ENCODE data around the gene BAIAP3.
A peak's percentile ranks its signal among the peaks of the same experiment; 100 is the strongest.
"Not testable (repeated sequence)": the region's sequence is repeated elsewhere in the genome, so short reads cannot be mapped to it uniquely, and the experiment has no call there.

The BAIAP3 gene

DNA sequence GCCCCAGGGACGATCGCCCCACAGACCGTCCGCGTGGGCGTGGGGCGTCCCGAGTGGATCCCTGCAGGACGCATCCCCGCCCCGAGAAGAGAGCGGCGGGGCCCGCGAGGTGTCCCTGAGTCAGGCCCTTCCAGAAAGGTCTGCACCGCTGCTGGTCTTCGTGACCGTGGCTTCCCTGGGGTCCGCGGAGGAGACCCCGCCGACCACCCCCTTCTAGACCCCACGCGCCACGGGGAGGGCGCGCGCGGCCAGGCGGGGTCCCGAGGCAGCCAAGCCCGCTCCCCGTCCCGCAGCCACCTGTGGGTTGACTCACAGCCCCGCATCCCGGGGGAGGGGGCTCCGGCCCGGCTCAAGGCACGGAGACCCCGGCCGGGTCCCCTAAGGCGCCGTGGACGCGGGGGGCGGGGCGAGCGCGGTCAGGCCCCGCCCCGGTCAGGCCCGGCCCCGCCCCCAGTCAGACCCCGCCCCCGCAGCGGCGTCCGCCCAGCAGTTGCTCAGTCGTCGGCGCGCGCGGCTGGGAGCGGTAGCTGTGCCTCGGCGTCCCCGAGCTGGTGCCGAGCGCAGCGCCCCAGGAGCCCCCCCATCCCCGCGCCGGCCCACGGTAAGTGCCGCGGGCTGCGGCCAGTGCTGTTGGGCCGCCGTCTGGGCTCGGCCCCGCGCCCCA is at the start of gene BAIAP3:
BAIAP3 (plus strand) TSS at position 497 of the 664 bp plus-strand sequence. CDS start 4,905 bp downstream, outside the sequence.
- no peak for DNase-seq (ENCODE audit: low read depth)

DNA sequence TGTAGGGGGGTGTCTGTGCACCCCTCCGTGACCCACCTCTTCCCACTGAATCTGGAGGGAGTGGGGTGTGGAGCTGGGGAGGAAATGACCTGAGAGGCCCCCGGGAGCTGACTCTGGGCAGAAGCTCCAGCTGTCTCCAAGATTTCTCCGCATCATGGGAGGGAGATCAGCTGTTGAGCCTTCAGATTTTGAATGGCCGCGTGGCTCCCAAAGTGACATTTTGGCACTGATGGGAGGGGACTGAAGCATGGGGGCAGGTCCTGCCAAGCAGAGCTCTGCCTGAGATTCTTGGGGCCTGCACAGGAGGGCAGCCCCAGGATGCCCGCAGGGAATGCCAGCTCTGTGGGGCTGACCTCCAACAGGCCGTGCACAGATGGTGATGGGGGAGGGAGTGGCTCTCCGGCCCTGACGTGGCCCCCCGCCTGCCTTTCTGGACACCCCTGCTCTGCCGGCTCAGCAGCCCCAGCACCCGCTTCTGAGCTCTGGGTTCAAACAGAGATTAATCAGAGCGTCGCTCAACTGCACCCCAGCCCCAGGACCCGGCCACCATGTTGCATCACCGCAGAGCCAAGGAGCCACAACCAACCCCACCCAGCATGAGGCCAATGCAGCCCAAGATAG is 49.3 kb upstream of the BAIAP3 start:
- DNase-seq (ENCODE audit: low read depth): no peak

DNA sequence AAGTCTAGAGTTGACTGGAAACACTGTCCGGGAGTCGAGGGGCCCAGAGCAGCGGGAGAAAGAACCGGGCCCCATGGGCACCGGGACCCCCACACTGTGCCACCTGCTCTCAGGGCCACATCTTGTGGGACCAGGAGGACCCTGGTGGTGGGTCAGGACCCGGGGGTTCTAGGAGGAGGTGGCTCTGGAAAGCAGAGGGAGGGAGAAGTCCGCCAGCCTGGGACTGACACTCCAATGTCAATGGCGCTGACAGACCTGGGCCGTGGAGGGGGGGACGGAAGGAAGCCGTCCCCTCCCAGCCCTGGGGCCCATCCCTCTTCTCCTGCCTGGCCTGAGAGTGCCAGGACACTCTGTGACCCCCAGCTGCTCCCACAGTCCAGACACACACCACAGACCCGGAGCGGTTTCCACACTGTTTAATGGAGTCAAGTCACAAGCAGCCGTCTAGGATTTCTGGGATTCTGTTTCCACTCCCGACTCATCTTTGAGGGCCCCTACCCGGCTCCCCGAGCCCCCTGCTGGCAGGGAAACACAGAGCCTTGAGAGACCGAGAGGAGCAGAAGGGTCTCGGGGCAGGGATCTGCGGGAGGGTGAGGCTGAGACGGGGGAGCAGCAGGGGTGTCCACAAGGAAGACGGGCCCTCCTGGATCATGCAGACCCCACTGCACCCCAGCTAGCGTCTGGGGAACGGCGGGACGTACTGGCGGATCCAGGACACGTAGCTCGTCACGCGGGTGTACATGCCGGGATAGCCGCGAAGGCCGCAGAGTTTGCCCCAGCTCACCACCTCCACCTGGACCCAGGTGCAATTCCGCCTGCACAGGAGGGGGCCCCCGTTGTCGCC is 47.6 kb upstream of the BAIAP3 start:
- no peak for DNase-seq (ENCODE audit: low read depth)

GRCh38 chr16:1286513-1287094 is 46.8 kb upstream of the BAIAP3 start:
- DNase-seq (ENCODE audit: low read depth): no peak

DNA sequence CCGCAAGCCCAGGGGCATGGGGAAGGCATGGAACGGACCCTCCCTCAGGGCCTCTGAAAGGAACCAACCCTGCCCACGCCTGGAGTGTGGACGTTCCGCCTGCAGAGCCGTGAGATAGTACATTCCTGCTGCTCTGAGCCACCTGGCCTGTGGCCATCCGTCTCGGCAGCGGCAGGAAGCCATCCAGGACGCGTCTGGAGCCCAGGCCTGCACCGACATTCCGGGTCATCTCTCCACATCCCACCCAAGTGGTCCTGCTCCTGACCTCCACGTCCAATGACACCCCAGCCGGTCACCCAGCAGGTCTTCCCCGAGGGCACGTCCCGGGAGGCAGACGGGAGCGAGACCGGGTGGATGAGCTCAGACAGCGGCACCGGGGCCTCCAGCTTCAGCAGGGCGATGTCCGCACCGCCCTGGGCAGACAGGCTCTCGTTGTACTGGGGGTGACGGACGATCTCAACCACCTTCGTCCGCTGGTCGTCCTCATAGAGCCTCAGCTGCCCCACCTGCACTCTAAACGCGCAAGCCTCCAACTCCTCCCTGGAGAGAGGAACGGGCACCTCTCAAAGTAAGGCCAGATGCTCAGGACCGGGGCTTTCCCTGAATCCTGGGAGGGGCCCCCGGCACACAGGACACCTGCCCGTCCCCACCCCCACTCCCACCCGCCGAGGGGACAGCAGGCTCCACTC is 45.3 kb upstream of the BAIAP3 start:
- no peak for DNase-seq (ENCODE audit: low read depth)

GRCh38 chr16:1288813-1289476 is 44.5 kb upstream of the BAIAP3 start:
- peak; percentile 21 for DNase-seq (ENCODE audit: low read depth)

DNA sequence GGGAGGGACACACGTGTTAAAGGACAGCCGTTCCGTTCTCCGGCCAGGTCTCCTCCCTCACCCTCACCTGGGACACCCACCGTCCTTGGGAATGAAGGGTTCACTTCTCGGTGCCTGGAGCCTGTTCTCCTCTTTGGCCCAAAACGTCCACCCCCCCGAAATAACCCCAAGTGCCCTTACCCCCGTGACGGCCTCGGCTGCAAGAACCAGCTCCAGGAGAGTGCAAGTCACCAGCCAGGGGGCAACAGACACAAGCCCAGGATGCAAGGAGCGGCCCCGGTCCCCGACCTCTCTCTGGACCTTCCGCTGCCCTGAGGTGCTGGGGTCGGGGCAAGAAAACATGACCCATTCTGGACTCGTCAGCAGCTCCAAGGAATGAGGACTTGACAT is 44.0 kb upstream of the BAIAP3 start:
- no peak for DNase-seq (ENCODE audit: low read depth)

DNA sequence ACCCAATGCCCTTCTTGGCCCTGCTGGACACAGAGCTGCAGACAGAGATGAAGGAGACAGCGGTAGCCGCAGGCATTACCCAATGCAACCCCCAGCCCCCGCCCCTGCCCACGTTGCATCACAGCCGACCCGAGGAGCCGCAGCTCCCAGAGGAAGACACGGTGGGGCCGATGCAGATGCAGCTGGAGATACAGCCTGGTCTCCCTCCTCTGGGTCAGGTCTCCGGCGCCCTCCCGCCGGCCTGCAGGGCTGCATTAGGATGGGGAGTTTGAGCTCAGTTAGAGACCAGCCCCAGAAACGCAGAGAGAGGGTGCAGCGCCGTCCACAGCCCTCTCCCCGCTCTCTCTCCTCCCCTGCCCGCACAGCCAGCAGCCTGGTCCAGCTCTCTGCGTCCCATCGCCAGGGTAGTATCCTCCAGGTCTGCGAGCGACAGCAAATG is 43.4 kb upstream of the BAIAP3 start:
- no peak for DNase-seq (ENCODE audit: low read depth)

- DNase-seq (ENCODE audit: low read depth): no peak
Measured at GRCh38 chr16:1290860-1291575, 42.4 kb upstream of the BAIAP3 start.

DNA sequence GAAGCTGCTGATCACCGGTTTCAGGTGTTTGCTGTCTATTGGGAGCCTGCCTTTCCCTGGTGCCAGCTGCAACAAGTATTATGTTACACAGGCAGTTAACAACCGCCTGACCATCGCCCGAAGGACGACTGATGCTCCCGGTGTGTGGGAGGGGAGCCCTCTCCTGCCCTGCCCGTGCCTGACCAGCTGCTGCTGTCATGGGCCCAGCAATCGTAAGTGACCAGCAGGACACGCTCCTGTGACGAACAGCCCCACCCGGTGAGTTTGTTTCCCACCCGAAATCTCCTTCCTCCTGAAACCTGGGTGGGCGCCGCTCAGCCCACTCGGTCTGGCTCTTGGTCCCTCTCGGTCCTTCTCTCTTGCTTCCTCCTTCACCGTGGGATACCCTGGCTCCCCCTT is 41.9 kb upstream of the BAIAP3 start:
- no peak for DNase-seq (ENCODE audit: low read depth)

- DNase-seq (ENCODE audit: low read depth): not testable (repeated sequence)
Measured at GRCh38 chr16:1292208-1292607, 41.2 kb upstream of the BAIAP3 start.

- DNase-seq (ENCODE audit: low read depth): not testable (repeated sequence)
Measured at GRCh38 chr16:1292808-1293207, 40.6 kb upstream of the BAIAP3 start.

DNA sequence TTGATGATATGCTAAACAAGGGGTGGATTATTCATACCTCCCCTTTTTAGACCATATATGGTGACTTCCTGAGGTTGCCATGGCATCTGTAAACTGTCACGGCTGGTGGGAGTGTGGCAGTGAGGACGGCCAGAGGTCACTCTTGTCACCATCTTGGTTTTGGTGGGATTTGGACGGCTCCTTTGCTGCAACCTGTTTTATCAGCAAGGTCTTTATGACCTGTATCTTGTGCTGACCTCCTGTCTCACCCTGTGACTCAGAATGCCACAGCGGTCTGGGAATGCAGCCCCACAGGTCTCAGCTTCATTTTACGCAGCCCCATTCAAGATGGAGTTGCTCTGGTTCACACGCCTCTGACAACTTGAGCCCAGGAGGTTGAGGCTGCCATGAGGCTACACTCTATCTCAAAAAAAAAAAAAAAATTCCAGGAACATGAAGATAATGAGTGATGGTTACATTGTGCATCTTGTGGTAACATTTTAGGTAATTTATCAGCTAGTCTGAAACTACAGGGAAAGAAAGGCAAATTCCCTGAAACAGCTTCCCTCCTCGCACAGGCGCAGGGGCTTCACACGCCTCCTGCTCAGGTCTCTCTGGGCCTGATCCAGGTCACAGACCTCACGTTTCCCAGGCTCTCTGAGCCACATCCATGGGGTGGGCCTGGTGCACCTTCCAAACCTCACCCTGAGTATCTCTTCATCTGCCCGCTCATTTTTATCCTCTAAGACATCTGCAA is 39.4 kb upstream of the BAIAP3 start:
- no peak for DNase-seq (ENCODE audit: low read depth)

- no peak for DNase-seq (ENCODE audit: low read depth)
Measured at GRCh38 chr16:1295465-1295864, 38.0 kb upstream of the BAIAP3 start.

- DNase-seq (ENCODE audit: low read depth): not testable (repeated sequence)
Measured at GRCh38 chr16:1296688-1297017, 36.8 kb upstream of the BAIAP3 start.

DNA sequence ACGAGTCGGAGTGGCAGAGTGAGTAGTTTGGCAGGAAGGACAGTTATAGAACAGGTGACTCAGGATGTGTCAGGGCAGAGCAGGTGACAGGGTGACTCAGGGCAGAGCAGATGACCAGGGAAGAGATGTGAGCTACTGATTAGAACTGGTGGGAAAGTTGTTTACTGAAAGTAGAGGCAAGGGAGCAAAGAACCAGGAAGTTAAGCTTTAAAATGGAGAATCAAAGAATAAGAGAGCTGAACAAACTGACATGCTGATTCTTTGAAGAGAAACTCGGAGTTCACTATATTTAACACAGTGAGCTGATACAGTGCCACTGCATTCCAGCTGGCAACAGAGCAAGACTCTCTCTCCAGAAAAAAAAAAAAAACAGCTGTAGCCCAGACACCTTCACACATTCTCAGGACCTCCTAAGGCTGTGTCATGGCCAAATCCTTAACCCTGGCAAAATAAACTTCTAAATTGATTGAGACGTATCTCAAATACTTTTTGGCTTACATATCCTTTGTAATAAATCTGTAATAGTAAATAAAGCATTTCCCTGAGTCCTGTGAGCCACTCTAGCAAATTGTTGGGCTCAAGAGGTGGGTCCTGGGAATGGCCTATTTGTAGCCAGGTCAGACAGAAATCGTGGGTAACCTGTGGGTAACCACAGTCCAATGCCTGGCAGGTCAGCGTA is 36.3 kb upstream of the BAIAP3 start:
- DNase-seq (ENCODE audit: low read depth): no peak

DNA sequence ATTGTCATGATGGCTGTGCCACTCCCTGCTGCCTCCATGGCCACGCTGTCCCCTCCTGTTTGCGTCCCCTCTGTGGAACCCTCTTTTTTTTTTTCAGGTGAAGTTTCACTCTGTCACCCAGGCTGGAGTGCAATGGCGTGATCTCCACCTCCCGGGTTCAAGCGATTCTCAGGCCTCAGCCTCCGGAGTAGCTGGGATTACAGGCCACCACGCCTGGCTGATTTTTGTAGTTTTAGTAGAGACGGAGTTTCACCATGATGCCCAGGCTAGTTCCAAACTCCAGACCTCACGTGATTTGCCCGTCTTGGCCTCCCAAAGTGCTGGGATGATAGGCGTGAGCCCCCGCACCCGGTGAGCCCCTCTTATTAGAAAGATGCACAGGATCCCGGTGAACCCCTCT is 35.0 kb upstream of the BAIAP3 start:
- DNase-seq (ENCODE audit: low read depth): no peak

GRCh38 chr16:1299012-1299867 is 34.2 kb upstream of the BAIAP3 start:
- DNase-seq (ENCODE audit: low read depth): no peak

DNA sequence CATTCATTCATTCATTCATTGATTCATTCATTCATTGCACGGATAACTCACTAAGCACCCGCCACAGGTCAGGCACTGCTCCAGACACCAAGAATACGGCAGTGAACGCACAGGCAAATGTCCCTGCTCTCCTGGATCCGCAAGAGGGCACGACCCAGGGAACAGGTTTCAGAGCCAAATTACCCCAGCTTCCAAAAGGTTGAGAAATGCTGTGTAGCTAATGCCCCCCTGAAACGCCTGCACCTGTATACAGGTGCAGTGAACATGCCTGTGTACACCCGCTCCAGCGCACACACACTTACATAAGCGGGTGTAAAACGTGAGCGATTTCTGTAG is 33.6 kb upstream of the BAIAP3 start:
- no peak for DNase-seq (ENCODE audit: low read depth)

All from stimulated activated CD4-positive, alpha-beta T cell treated with anti-CD3 and anti-CD28 coated beads, Interleukin-2, amount 100 ng/mL, for 4 hours (primary cell).